ENCODE data around the gene SCMH1.

Gene SCMH1

GRCh38 chr1:41097105-41097504, 145.0 kb downstream of the SCMH1 start:
- no peak for DNase-seq (ENCODE audit: low read depth)

GRCh38 chr1:41093826-41094225, 148.3 kb downstream of the SCMH1 start:
- no peak for DNase-seq (ENCODE audit: low read depth)

- no peak for DNase-seq (ENCODE audit: low read depth)
These were observed 155.2 kb downstream of the SCMH1 start for GRCh38 chr1:41086921-41087320.

- no peak for DNase-seq (ENCODE audit: low read depth)
These were observed 163.5 kb downstream of the SCMH1 start for GRCh38 chr1:41078616-41079015.

- no peak for DNase-seq (ENCODE audit: low read depth)
These were observed 163.9 kb downstream of the SCMH1 start for GRCh38 chr1:41078193-41078592.

GRCh38 chr1:41073971-41074370, 168.1 kb downstream of the SCMH1 start:
- peak; percentile 79 for DNase-seq (ENCODE audit: low read depth)

GRCh38 chr1:41072051-41072450, 170.1 kb downstream of the SCMH1 start:
- no peak for DNase-seq (ENCODE audit: low read depth)

GRCh38 chr1:41056907-41057306, 185.2 kb downstream of the SCMH1 start:
- DNase-seq (ENCODE audit: low read depth) = no peak

GRCh38 chr1:41053316-41053715, 188.8 kb downstream of the SCMH1 start:
- no peak for DNase-seq (ENCODE audit: low read depth)

GRCh38 chr1:41051022-41051421, 191.1 kb downstream of the SCMH1 start:
- no peak for DNase-seq (ENCODE audit: low read depth)

- DNase-seq (ENCODE audit: low read depth) = no peak
These were observed 193.6 kb downstream of the SCMH1 start for GRCh38 chr1:41048540-41048939.

- no peak for DNase-seq (ENCODE audit: low read depth)
These were observed 195.7 kb downstream of the SCMH1 start for GRCh38 chr1:41046347-41046775.

GRCh38 chr1:41045740-41046139, 196.4 kb downstream of the SCMH1 start:
- DNase-seq (ENCODE audit: low read depth) = peak; percentile 76

GRCh38 chr1:41044187-41044586, 197.9 kb downstream of the SCMH1 start:
- DNase-seq (ENCODE audit: low read depth) = no peak

- peak; percentile 81 for DNase-seq (ENCODE audit: low read depth)
These were observed 200.4 kb downstream of the SCMH1 start for GRCh38 chr1:41041614-41042270.

- DNase-seq (ENCODE audit: low read depth) = no peak
These were observed 204.0 kb downstream of the SCMH1 start for GRCh38 chr1:41038110-41038509.

GRCh38 chr1:41037116-41037903, 204.8 kb downstream of the SCMH1 start:
- DNase-seq (ENCODE audit: low read depth) = no peak

- DNase-seq (ENCODE audit: low read depth) = no peak
These were observed 208.8 kb downstream of the SCMH1 start for GRCh38 chr1:41033272-41033671.

- no peak for DNase-seq (ENCODE audit: low read depth)
These were observed 210.0 kb downstream of the SCMH1 start for GRCh38 chr1:41032147-41032546.

- no peak for DNase-seq (ENCODE audit: low read depth)
These were observed 211.1 kb downstream of the SCMH1 start for GRCh38 chr1:41030872-41031616.

- DNase-seq (ENCODE audit: low read depth) = no peak
These were observed 214.0 kb downstream of the SCMH1 start for GRCh38 chr1:41028034-41028642.

Data from amniotic epithelial cell (primary cell).